Heart right ventricle (tissue), 16 donors: ENCODE measurements around the gene SH3PXD2B. TPM values are rescaled to one million over a fixed set of nuclear protein-coding genes. Genes with fewer than 3 reads are reported as not detected.
A peak's percentile ranks its signal among the peaks of the same experiment; 100 is the strongest.

Source experiments
- ATAC-seq, 8 donors: fragments of 200-7000 bp; cut with Tn5 transposase; one replicate each; pipeline ENCODE4 v1.9.1; 2020; ENCODE audit warnings: mild to moderate bottlenecking in 8 of 8, moderate library complexity in 8 of 8, moderate number of reproducible peaks in 1 of 8
- DNase-seq, 2 donors: peaks; one replicate each; pipeline ENCODE4 v3.0.0-alpha.2; 2020
- H3K27ac ChIP-seq, 10 donors: fragments of 200-600 bp; sonication (generic) in 2 of 10; one replicate each; pipeline versions ENCODE4 v1.5.0 to v1.8.0; 2020 to 2022; ENCODE audit warnings: mild to moderate bottlenecking in 3 of 10
- H3K27me3 ChIP-seq, 7 donors: fragments of 200-600 bp; one replicate each; pipeline ENCODE4 v1.8.0; 2021 to 2022; ENCODE audit warnings: mild to moderate bottlenecking in 2 of 7
- H3K36me3 ChIP-seq, 9 donors: fragments of 200-600 bp; sonication (generic) in 1 of 9; one replicate each; pipeline versions ENCODE4 v1.5.0 to v1.8.0; 2020 to 2022; ENCODE audit warnings: mild to moderate bottlenecking in 2 of 9
- H3K4me1 ChIP-seq, 9 donors: fragments of 200-600 bp; sonication (generic) in 1 of 9; one replicate each; pipeline versions ENCODE4 v1.5.0 to v1.8.0; 2020 to 2022; ENCODE audit warnings: mild to moderate bottlenecking in 4 of 9
- H3K4me3 ChIP-seq, 10 donors: fragments of 200-600 bp; sonication (generic) in 2 of 10; one replicate each; pipeline versions ENCODE4 v1.5.0 to v1.8.0; 2020 to 2022; ENCODE audit warnings: mild to moderate bottlenecking in 7 of 10, moderate library complexity in 2 of 10
- H3K9me3 ChIP-seq, 11 donors: fragments of 200-600 bp in 10 of 11; sonication (generic) in 2 of 11; one replicate each; pipeline versions ENCODE4 v1.5.0 to v1.8.0; 2013 to 2022; ENCODE audit warnings: mild to moderate bottlenecking in 2 of 11, control low read depth in 1 of 11, moderate library complexity in 1 of 11
- CTCF ChIP-seq, 9 donors: fragments of 200-600 bp; sonication (generic) in 2 of 9; IDR thresholded peaks; one replicate each; pipeline versions ENCODE4 v1.5.0 to v1.8.0; 2021 to 2022; ENCODE audit warnings: antibody characterized with exemption in 9 of 9, mild to moderate bottlenecking in 5 of 9, moderate library complexity in 1 of 9
- WGBS, 2 donors: extraction: QIAGEN DNeasy Blood & Tissue Kit; methylation state at CpG; one replicate each; pipeline ENCODE4 v1.1.7; 2013; ENCODE audit warnings: inconsistent platforms in 1 of 2; 5-methylcytosine and 5-hydroxymethylcytosine counted together
- intact Hi-C, 10 donors: fragments of 100-400 bp; cut with DNase I; formaldehyde crosslinking; loops; one replicate each; pipeline versions ENCODE4 v1.11.1 to v1.14.2; 2022
- polyA plus RNA-seq, 2 donors: library from polyadenylated mRNA; stranded (reverse); fragments of 200-250 nt; gene quantifications; one replicate each; pipeline ENCODE4 v1.2.3, GENCODE V29; 2013
- total RNA-seq, 10 donors: library from RNA; stranded (reverse); fragmentation: NEBNext Ultra II Directional in 3 of 10; extraction: Animal tissue kit (Norgen Biotek cat#: 25700) in 3 of 10; gene quantifications; one replicate each; pipeline versions ENCODE4 v1.2.1 to v1.2.4, GENCODE V29; 2021 to 2023
- donor health status: Arrhythmogenic right ventricular cardiomyopathy.
- donor health status: ischemic (EF 13 %, LVEDD 7.1; RV severe dilation, severe dysfunction).
- donor health status: healthy with polysubstance abuse.
- donor health status: DM: no; HTN: yes; CAD: no.
- donor health status: DM: no; HTN: no; CAD: no.
- donor health status: ischemic (EF 25% LVEDD 6.9; RV normal size, moderate dysfunction).
- donor health status: ischemic (EF 25% LVEDD 5.7; RV mildly dilated, moderate dysfunction).
- donor health status: healthy.
- donor health status: DM: yes; HTN: yes; CAD: no.
- donor health status: Ischemic cardiomyopathy.
- donor health status: ischemic (EF 35%, LVEDD 5.7; RV mildly dilated, moderate dysfunction).
- donor health status: nonischemic (EF 11% LVEDD 7.7; RV severe dilation, severe dysfunction).
- donor health status: DM: yes; HTN: yes; CAD: no.
- donor health status: PGD.
- donor health status: ischemic (EF 29% LVEDD 5.4; RV normal size, mild dysfunction).
- donor health status: nonischemic (EF 23%, LVEDD 6.1; RV moderate dilation, normal function).

Gene SH3PXD2B
- total and polyA plus RNA-seq, 12 donors: 1.8 to 12.5 (median 5.5) TPM

- ATAC-seq (no peak), DNase-seq (no peak)
- intact Hi-C loops: no loop called here
- Histone ChIP-seq H3K4me3 (no peak overlapping the region), H3K27ac (no peak overlapping the region), H3K9me3 (peaks cover 0 to 8% (median 6%) of the 10 kb centered on the region in 11 donors), H3K4me1 (peaks cover 0 to 12% (median 0%) of the 10 kb centered on the region in 9 donors), H3K27me3 (no peaks in the 10 kb centered on the region), H3K36me3 (peaks cover 0 to 65% (median 0%) of the 10 kb centered on the region in 9 donors)
- TF ChIP-seq CTCF (IDR thresholded peaks at IDR 0.05): no peak
- 96 to 98% methylated on average over 4 of the region's 4 CpGs for WGBS, 2 donors
Observed at GRCh38 chr5:172365948-172366608, 88.2 kb downstream of the SH3PXD2B start.

GRCh38 chr5:172364773-172365172, 89.6 kb downstream of the SH3PXD2B start:
- Histone ChIP-seq H3K36me3 (peaks cover 0 to 68% (median 0%) of the 10 kb centered on the region in 9 donors), H3K27ac (no peak overlapping the region), H3K4me3 (no peak overlapping the region), H3K4me1 (peaks cover 0 to 12% (median 0%) of the 10 kb centered on the region in 9 donors), H3K27me3 (no peaks in the 10 kb centered on the region), H3K9me3 (no peaks in the 10 kb centered on the region)
- intact Hi-C loops: no loop called here
- DNase-seq (no peak), ATAC-seq (peak in 1 of 8 donors; percentile 58)
- WGBS, 2 donors: 90 to 93% methylated on average over 2 of the region's 2 CpGs
- no peak for TF ChIP-seq CTCF (IDR thresholded peaks at IDR 0.05)

GRCh38 chr5:172362755-172363154, 91.6 kb downstream of the SH3PXD2B start:
- peaks cover 0 to 12% (median 0%) of the 10 kb centered on the region in 9 donors for H3K4me1 ChIP-seq
- no peak overlapping the region for H3K4me3 ChIP-seq
- no peak for DNase-seq
- TF ChIP-seq CTCF (IDR thresholded peaks at IDR 0.05): no peak
- H3K36me3 ChIP-seq: peaks cover 0 to 78% (median 10%) of the 10 kb centered on the region in 9 donors
- intact Hi-C loops: no loop called here
- 93 to 99% methylated on average over 4 of the region's 4 CpGs for WGBS, 2 donors
- H3K27ac ChIP-seq: no peak overlapping the region
- H3K27me3 ChIP-seq: no peaks in the 10 kb centered on the region
- no peak for ATAC-seq
- no peaks in the 10 kb centered on the region for H3K9me3 ChIP-seq

GRCh38 chr5:172361566-172362238, 92.6 kb downstream of the SH3PXD2B start:
- DNase-seq (no peak), ATAC-seq (peak in 2 of 8 donors; percentile 6 to 51)
- WGBS, 2 donors: 86 to 90% methylated on average over 9 of the region's 9 CpGs

More at GRCh38 chr5:172361566-172362238, 92.6 kb downstream of the SH3PXD2B start:
- Histone ChIP-seq H3K9me3 (no peaks in the 10 kb centered on the region), H3K27ac (peak overlapping the region in 1 of 10 donors; percentile 53), H3K4me3 (no peak overlapping the region), H3K36me3 (peaks cover 0 to 78% (median 10%) of the 10 kb centered on the region in 9 donors), H3K4me1 (peaks cover 0 to 12% (median 0%) of the 10 kb centered on the region in 9 donors), H3K27me3 (no peaks in the 10 kb centered on the region)
- intact Hi-C loops: no loop called here
- TF ChIP-seq CTCF (IDR thresholded peaks at IDR 0.05): no peak
